Activated CD8-positive, alpha-beta memory T cell treated with anti-CD3 and anti-CD28 coated beads, Interleukin-2, amount 50 U/mL, for 1 hour (primary cell): Measurements from ENCODE around the gene LIPT2.

Experiments used
- DNase-seq: peaks from one replicate; pipeline ENCODE4 v3.0.0-alpha.2; 2020; ENCODE audit errors: extremely low read depth

Gene LIPT2

DNA sequence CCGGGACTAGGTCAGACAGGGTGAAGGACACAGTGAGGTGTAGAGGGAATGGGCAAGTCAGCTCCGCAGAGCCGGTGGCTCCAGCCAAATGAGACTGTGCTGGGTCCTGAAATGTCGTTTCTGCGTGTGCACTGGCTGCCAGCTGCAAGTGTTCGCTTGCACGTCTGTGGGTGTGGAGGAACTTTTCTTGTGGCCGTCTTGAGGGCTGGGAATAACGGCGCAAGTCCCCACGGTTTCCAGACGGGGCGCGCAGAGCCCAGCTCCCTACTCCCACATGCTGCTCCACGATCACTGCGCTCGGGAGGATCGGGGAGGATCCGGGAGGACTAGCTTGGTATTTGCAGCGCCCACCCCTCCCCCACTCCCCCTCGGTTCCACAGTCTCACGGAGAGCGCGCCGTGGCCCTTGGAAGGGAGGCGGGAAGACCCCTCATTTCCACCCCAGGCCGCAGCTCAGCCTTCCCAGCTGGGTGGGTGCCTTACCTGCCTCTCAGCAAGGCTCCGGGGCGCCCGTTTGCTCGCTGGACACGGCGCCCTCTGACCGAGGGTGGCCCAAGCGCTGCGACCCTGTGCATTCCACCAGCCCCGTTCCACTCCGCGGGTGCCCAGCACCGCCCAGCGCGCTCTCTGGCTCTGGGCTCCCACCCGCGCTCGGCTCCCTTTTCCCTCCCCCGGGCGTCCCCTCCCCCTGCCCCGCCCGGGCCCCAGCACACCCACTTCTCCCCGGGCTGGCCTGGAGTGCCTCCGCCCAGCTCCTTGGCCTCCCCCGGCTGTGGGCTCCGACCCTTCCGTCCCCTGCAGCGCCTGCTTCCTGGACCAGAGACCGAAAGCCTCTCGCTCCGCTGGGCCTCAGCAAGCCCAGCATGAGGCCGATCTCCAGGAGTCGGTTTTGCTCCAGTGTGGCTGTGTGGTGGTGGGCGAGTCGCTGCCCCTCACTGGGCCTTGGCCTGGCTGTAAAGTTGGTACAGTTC is 26.3 kb downstream of the LIPT2 start, which contains the start of gene KCNE3:
KCNE3 (minus strand) TSS at position 634 of the 970 bp plus-strand sequence. CDS start 9,986 bp downstream, outside the sequence.
- no peak for DNase-seq

DNA sequence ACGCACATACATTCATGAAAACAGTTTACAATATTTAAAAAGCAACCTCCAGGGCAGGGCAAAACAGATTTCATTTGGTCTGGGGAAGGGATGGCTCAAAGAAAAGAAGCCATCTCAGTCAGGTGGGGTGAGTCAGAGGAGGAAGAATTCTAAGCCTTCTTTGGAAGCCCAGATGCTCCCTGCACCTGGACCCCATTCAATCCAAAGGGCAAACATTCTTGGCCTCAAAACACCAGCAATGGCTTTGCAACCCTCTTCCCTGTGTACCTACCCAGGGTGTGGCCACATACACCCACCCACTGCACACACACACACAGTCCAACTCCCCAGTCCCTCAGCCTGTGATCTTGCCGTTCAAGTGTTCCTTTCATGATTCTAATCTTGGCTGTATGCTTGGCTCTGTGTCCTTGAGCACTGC is 28.2 kb downstream of the LIPT2 start:
- no peak for DNase-seq

DNA sequence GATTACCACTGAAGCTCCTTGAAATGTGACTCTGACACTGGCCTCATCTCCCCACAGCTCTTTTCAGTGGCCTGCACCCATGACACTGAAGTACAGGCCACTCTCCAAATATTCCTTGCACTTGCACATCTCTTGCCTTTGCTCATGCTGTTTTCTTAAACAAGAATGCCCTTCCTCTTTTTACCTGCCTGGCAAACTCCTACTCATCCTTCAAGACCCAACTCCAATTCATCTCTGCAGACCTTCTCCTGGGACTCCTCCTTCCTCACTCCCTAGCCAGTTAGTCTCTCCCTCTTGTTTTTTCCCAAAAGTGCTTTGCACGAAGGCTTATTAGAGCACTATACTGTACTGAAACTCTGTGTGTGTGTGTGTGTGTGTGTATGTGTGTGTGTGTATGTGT is 28.8 kb downstream of the LIPT2 start:
- DNase-seq: no peak

DNA sequence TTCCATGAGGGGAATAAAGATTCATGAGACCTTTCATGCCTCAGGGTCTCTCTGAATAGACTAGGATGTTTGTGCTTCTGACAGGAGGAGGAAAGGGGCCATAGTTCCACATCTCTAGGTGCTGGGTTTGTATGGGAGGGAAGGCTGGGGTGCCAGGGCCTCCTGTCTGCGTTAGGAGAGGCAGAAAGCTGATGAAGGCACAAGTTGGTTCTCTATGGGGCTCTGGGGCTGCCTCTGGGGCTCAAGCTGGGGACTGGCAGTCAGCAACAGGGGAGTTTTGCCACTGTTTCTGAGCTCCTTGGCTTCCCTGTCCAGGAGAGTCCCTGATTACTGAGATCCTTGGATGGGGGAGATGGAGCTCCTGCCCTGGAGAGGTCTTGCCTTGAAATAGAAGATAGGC is 30.3 kb downstream of the LIPT2 start:
- DNase-seq: no peak

DNA sequence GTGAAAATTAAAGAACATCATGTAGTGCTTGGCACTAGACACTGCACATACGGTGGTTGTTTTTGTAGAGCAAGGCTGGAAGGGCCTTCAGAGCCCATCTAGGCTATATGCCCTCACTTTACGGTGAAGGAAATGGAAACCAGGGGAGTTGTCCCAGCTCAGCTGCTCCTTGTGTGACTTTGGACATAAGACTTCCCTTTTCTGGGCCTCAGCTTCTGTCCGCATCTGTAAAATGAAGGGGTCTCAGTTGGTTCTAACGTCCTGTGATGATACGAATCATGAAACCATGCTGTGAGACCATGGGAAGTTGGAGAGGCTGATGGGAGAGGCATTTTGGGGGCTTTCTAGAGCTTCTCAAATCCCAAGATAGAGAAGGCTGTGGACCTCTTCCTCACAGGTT is 30.9 kb downstream of the LIPT2 start:
- no peak for DNase-seq

DNA sequence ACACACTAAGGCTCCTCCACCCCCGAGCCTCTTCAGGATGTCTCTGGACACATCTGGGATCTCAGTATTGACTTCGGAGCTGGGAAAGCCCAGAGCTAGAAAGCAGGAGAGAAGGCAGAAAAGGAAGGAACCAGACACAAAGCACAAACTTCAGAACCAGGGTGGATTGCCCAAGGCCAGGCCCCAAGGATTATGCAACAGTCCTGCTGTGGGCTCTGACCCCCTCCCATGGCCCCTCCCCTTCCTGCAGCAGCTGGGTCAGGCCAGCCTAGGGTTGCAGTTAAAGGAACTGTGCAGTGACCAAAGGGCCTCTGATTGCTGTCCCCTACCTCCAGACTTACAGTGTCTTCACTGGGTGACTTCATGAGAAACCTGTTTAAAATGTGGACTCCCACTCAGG is 31.5 kb downstream of the LIPT2 start:
- DNase-seq: no peak

DNA sequence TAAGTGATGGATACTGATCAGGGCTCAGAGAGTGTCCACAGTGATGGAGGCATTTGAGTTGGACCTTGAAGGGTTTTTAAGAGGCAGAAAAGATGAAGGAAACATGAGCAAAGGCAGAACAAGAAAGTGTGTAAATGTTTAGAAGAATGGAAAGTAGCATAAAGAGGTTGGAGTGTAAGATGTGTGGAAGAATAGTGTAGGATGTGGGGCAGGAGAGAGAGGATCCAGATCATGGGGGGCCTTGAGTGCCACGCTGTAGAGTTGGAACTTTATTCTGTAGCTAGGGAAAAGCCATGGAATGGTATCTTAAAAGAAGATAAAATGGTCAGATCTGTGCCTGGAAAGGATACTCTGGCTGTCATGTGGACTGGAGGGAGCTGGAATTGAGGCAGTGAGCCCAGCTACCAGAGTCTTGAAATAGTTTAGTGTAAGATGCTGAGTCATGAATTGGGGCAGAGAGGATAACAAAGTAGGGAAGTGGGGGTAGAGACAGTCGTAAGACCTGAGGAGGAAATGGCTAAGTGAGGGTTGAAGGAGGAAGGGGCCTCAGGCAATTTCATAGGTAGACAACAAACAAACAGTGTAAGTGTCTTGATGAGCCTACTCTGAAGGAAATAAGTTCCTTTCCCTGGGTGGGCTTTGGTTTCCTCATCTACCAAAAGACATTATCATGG is 32.9 kb downstream of the LIPT2 start:
- DNase-seq: no peak

DNA sequence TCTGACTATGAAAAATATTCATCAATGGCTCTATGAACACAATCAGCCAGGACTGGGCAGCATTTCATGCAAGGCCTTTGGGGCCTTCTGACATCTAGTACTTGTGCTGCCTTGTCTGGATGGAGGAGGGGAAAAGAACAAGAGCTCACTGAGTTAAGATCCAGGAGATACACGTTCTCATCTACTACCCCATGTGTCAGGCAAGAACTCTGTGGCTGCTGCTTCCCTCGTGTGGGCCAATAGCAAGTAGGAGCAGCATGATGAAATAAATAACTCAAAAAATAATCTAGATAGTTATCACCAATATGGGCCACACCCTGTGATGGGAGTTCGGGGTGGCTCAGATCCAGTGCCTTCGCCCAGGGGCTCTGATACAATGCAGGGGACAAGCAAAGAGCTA is 33.5 kb downstream of the LIPT2 start:
- no peak for DNase-seq

DNA sequence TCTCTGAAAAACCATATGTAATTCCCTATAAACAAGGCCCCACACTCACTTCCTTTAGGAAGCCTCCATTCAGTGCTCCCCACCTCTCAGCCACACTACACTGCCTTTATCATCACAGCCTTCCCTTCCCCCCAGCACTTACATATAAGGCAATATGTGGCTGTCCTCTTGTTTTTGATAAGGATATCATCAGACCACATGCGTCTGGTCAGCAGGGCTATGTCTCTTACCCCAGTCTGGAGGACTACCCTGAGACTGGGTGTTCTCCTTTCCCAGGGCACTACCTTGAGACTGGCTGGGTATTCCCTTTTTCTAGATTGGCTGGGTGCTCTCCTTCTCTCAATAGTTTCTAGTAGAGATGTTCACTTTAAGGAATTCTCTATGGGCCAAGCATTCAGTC is 33.9 kb downstream of the LIPT2 start:
- no peak for DNase-seq

DNA sequence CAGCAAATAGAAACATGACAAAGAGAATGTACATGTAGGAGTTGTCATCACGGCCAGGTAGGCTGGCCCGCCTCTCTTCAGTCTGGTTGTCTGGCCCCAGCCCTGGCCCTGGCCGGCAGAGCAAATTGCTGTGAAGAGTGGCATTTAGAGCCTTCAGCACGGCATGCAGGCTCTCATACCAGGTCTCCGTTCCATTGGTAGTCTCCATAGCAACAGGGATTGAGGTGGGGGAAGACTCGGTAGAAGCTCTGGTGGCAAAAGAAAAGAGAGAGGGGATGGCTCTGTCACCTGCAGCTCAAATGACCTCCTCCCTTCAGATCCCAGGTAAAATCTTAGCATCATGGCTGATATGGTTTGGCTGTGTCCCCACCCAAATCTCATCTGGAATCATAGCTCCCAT is 36.2 kb downstream of the LIPT2 start:
- DNase-seq: no peak

DNA sequence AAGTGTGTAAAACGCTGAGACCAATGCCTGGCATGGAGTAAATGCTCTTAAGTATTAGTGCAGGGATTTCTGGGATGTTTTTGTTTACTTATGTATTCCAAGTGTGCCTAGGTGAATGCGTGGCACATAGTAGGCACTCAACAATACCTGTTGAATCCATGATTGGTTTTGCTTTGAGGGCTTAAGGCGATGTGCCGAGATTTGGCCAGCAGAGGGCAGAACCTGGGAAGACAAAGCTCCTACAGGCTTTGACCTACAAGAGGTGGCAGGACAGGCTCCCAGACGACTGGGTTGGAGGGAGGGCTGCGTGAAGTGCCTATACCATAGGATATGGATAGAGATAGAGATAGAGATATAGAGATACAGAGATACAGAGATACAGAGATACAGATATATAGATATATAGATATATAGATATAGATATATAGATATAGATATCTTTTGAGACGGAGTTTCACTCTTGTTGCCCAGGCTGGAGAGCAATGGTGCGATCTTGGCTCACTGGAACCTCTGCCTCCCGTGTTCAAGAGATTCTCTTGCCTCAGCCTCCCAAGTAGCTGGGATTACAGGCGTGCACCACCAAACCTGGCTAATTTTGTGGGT is 40.0 kb downstream of the LIPT2 start:
- DNase-seq: peak; percentile 7

DNA sequence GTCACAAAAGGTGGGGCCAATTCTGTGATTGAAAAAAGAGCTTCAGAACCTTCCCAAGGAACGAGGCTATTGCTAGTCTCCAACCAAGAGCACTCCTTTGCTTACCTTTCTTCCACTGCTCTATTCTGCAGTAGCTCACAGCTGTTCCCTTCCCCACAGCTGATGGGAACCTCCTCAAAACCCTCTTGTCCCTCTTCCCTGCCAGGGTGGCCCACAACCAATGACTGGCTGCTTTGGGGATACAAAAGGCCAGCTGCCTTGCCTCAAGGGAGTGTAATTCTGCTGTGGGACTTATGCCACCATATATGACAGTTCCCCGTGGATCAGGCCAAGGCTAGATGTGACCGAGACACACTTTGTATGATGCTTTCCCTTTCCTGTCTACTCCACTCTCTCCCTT is 41.2 kb downstream of the LIPT2 start:
- DNase-seq: no peak

DNA sequence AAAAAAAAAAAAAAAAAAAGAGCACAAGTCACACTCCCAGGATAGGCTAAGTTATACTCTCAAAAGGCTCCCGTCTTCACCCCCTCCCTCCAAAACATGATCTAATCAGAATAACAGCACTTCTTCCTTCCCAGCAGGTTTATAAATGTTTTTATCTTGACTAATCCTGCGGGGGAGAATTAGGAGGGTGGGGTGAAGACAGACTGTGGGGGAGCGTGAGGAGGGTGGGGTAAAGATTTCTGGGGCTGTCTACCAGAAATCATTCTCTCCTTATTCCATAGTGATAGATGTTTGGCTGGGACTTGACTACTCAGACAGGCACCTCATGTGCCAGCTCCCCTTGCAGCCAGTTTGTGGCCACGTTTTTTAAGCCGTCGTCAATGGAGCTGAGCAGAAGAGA is 43.2 kb downstream of the LIPT2 start:
- no peak for DNase-seq

DNA sequence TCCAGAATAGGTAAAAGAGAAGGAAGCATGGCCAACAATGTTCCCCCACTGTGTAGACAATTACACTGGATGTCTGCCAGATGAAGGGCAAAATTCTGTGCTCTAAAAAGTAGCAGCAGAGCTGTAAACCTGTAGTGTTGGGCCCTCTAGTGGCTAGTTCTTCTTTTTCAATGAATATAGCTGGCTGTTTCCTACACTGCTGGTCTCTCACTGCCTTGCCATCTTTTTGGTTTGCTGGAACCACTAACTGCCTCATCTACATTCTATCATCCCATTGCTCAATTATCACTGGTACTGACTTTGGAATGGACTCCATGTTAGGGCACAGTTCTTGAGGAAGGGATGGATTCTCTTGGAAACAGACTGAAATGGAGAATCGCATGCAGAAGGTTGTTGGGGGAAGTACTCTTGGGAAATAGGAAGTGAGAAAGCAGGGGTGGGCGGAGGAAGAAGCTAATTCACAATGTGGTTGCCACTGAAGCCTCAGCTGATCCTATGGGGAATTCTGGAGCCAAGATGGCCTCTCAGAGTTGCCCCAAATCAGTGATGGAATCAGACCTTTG is 44.1 kb downstream of the LIPT2 start:
- peak; percentile 17 for DNase-seq

DNA sequence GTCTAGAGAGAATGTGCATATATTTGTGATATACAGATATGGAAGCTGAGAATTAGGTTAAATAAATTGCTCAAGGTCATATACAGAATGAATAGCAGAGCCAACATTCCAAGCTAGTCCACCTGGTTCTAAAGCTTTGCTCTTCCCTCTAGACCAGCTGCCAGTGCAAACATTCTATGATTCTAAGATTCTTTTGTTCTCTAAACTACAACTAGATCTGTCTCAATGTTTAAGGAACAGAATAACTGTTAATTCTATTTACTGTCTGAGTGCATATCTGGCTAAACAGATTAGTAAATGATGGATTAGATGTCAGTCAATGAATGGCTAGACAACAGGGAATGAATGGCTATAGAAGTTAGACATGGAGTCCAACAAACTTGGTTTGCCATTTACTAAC is 45.8 kb downstream of the LIPT2 start:
- no peak for DNase-seq

DNA sequence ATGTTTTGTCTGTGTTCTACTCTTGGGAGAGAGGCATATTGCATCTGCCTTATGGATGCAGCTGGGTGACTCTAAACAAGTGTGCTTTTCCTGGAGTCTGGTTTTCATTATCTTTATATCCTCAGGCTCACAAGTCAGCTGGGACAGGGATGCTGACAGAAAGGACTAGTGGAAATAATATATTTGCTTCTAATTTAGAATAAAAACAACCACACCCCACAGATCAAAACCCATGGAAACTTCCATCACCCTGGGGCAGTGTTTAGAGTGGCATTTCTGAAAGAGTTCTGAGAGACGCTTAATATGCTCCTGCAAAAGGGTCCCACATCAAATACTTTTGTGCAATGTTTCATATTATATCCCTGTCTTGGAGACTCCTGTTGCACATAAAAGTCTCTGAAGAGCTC is 47.0 kb downstream of the LIPT2 start:
- no peak for DNase-seq

DNA sequence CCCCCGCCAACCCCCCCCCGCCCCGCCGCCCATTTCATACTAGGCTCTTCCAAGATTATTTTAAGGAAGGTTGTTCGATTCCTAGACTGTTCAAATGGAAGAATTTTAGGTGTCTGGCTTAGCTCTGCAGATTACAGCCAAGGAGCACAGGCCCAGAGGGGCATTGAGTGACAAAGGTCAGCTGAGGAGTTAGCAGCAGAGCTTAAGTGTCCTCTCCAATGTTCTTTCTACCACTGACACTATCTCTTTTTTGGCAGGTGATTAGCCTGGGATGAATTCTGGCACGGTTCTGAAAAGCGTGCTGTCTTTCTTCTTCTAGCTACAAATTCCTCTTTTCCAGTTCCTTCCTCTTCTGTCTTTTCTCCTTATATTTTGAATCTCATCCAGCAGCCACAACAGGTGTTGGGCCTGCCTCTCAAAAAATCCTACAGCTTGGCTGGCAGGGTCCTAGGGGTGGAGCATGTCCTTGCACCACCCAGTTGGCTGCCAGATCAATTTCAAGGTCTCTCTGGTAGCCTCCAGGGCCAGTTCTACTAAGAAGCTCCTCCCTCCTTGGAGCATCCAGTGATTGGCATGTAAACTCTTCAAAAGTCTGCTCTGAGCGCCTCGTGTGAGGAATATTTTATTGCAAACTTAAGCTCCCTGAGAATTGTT is 49.2 kb downstream of the LIPT2 start:
- no peak for DNase-seq

DNA sequence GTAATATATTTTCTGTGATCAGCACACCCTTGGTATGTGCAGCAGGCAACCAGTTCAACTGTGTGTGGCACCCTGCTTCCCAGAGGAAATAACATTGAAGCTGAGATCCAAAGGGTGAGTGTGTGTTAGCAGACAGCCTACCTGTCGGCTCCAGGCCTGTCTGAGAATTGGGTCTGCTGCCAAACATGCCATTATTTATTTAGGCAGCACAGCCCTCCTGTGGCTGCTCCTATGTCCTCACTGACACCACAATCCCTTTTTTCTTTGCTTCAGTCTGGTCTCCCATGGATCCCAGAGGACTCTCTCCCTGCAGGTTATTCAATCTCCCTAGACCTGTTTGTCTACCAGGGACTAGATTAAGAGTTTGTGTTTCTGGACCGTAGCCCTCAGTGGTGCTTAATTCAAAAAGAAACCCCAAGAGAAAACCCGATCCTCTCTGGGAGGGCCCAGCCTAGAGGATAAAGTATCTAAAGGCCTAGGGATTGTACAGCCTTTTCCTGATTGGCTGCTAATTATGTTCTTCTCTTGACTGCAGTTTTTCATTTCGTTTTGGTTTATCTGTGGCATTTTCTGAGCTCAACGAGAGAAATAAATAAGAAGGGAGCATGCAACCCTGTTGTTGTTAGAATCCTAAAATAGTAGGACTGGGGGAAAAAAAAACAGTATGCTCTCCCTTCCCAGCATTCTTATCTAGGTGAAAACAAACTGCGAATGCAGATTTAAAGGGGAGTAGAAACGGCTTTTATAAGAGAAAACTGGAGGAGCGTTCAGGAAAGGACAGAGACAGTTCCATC is 50.3 kb downstream of the LIPT2 start:
- DNase-seq: no peak

DNA sequence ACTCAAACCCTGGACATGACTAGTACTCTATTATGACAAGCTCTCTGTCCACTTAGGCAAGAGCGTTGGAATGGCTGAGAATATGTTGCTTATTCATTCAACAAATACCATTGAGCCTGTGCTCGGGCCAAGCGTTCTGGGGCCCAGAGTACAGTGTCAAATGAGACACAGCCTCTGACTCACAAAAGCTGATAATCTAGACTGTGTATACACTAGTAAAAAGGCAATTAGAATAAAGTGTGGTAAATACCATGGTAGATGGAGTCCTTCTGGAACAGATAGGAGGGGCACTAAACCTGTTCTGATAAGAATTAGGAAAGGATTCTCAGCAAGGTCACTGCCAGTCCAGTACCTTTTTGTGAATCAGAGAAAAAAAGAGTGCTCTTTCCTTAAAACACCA is 50.9 kb downstream of the LIPT2 start:
- no peak for DNase-seq
